Uterus (tissue), 2 donors: ENCODE results near the gene MID1.

Experiments used
- CTCF ChIP-seq, 4 experiments: fragments of 200-600 bp in 2 of 4; fragments of 450-650 bp in 2 of 4; sonication (generic) in 2 of 4; IDR thresholded peaks; one replicate each; pipeline ENCODE4 v1.5.1; 2016 to 2019; ENCODE audit warnings: antibody characterized with exemption in 4 of 4, mild to moderate bottlenecking in 2 of 4, moderate library complexity in 1 of 4
- POLR2A ChIP-seq, 2 donors: fragments of 450-650 bp; IDR thresholded peaks; one replicate each; pipeline ENCODE4 v1.6.1; 2016; ENCODE audit warnings: antibody characterized with exemption in 2 of 2, mild to moderate bottlenecking in 1 of 2, moderate library complexity in 1 of 2

DNA sequence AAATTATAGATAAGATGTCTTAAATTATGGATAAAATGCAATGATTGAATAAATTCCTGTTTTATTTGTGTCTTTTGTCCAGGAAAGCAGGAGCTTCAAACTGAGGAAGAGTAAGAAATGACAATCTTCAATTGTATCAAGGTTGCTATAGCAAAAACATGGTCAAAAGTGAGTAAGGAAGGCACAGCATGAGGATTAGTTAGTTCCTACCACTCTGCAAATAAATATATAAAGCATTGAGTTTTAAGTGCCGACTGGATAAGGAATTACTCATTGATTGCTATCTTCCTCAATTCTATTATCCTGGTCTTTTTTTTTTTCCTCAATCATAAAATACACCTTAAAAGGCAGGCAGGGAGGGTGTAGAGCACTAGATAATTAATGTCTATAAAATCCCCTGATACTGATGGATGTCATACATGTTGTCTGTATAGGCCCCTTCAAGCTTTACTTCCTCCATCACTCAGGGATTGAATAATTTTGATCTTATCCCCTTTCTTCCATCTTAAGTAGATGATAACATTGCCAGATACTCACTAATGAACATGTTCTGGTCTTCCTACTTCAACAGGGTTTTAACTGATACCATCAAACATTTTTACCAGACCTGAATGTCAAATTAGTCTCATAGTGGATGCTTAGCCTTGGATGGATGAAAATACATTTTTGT, 86.6 kb downstream of the MID1 start:
- TF ChIP-seq CTCF (IDR thresholded peaks at IDR 0.05) (no peak), POLR2A (IDR thresholded peaks at IDR 0.05) (no peak)
